Dendritic cell treated with granulocyte-macrophage colony-stimulating factor and Interleukin-4, amounts not matched to agents 40 ng/mL and 50 ng/mL, for 4 days (primary cell): ENCODE results near the gene APMAP.

Experiments
- H3K27ac Mint-ChIP-seq: one replicate; pipeline ENCODE4 v1.8.0; 2022; ENCODE audit warnings: mild to moderate bottlenecking, mixed read lengths
- H3K27me3 Mint-ChIP-seq: one replicate; pipeline ENCODE4 v1.8.0; 2022; ENCODE audit warnings: mild to moderate bottlenecking, mixed read lengths
- H3K36me3 Mint-ChIP-seq: one replicate; pipeline ENCODE4 v1.8.0; 2022; ENCODE audit warnings: low read depth, mixed read lengths
- H3K4me1 Mint-ChIP-seq: one replicate; pipeline ENCODE4 v1.8.0; 2022; ENCODE audit warnings: low read depth, mixed read lengths
- H3K4me3 Mint-ChIP-seq: one replicate; pipeline ENCODE4 v1.8.0; 2022; ENCODE audit warnings: mild to moderate bottlenecking, moderate library complexity, mixed read lengths
- H3K9me3 Mint-ChIP-seq: one replicate; pipeline ENCODE4 v1.8.0; 2022; ENCODE audit warnings: mixed read lengths
- intact Hi-C: fragments of 100-400 bp; cut with micrococcal nuclease; formaldehyde crosslinking; loops from one replicate; pipeline ENCODE4 v1.15.0; 2022

APMAP gene

DNA sequence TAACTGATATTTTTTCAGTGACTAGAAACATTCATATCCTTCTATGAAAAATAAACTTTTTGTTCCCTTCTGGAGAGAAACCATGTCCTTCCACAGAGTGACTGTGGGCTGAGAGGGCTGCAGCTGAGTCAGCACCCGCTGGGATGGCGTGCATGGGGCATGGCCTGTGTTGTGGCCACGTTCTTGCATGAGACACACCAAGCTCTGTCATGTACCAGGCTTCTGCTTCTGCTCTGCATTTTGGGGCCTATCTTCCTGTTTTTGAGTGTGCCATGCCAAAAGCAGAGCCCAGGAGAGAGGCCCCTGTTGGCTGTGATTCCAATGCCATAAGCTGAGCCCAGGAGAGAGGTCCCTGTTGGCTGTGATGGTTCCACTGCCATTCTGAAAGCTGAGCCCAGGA, 10.8 kb downstream of the APMAP start:
- peak overlapping the region; percentile 85 for H3K27ac Mint-ChIP-seq
- H3K9me3 Mint-ChIP-seq, result peaks cover 11% of the 10 kb centered on the region
- intact Hi-C loops, result loop anchor here (2.0 kb wide), 1 partner anchor 425 kb away; the partner anchor contains the start of gene GINS1
- H3K4me1 Mint-ChIP-seq, result peaks cover 81% of the 10 kb centered on the region
- peaks cover 87% of the 10 kb centered on the region for H3K36me3 Mint-ChIP-seq
- no peaks in the 10 kb centered on the region for H3K27me3 Mint-ChIP-seq
- peak overlapping the region; percentile 13 for H3K4me3 Mint-ChIP-seq

DNA sequence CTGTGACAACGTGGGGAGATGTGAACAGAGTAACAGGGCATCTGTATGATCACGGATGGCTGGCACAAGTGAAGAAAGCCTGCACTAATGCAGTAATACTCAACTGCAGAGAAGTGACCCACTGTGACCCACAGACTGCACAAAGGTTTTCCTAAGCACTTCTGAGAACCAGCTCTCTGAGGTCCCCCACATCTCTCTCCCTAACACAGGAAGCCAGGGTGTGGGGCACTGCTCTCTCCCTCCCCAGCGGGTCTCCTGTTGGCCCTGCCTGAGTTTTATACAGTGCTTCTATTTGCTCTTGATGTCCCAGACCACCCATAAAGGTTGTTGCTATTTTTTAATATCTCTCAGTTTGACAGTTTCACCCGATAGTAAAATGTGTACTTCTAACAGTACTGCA, 11.3 kb downstream of the APMAP start:
- Mint-ChIP-seq H3K4me1 (peaks cover 76% of the 10 kb centered on the region), H3K36me3 (peaks cover 87% of the 10 kb centered on the region), H3K27ac (peak overlapping the region; percentile 85), H3K27me3 (no peaks in the 10 kb centered on the region), H3K9me3 (peaks cover 16% of the 10 kb centered on the region), H3K4me3 (peak overlapping the region; percentile 13)
- intact Hi-C loops, result loop anchor here (2.0 kb wide), 1 partner anchor 426 kb away; the partner anchor contains the start of gene GINS1

DNA sequence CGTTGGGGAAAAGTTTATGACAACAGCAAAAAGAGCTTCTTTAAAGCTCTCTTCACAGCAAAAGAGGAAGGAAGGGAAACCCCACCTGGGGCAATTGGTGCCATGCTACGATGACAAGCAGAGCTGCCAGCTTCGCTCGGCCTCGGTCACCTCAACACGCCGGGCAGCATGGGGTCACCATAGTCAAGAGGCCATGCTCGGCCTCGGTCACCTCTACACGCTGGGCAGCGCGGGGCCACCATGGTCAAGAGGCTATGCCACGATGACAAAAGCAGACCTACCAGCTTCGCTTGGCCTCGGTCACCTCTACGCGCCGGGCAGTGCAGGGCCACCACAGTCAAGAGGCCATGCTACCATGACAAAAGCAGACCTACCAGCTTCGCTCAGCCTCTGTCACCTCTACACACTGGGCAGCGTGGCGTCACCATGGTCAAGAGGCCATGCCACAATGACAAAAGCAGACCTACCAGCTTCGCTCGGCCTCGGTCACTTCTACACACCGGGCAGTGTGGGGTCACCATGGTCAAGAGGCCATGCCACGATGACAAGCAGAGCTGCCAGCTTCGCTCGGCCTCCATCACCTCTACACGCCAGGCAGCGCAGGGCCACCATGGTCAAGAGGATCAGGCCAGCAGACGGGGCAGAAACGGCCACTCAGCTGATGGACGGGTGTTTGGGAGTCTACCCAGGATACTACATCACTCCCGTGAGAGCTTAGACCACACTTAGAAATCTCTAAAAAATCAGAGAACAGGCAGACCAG, 12.1 kb downstream of the APMAP start:
- no peaks in the 10 kb centered on the region for H3K27me3 Mint-ChIP-seq
- peaks cover 20% of the 10 kb centered on the region for H3K9me3 Mint-ChIP-seq
- no peak overlapping the region for H3K4me3 Mint-ChIP-seq
- H3K36me3 Mint-ChIP-seq, result peaks cover 87% of the 10 kb centered on the region
- intact Hi-C loops, result loop anchor here (2.0 kb wide), 1 partner anchor 426 kb away; the partner anchor contains the start of gene GINS1
- peaks cover 68% of the 10 kb centered on the region for H3K4me1 Mint-ChIP-seq
- peak overlapping the region; percentile 85 for H3K27ac Mint-ChIP-seq

DNA sequence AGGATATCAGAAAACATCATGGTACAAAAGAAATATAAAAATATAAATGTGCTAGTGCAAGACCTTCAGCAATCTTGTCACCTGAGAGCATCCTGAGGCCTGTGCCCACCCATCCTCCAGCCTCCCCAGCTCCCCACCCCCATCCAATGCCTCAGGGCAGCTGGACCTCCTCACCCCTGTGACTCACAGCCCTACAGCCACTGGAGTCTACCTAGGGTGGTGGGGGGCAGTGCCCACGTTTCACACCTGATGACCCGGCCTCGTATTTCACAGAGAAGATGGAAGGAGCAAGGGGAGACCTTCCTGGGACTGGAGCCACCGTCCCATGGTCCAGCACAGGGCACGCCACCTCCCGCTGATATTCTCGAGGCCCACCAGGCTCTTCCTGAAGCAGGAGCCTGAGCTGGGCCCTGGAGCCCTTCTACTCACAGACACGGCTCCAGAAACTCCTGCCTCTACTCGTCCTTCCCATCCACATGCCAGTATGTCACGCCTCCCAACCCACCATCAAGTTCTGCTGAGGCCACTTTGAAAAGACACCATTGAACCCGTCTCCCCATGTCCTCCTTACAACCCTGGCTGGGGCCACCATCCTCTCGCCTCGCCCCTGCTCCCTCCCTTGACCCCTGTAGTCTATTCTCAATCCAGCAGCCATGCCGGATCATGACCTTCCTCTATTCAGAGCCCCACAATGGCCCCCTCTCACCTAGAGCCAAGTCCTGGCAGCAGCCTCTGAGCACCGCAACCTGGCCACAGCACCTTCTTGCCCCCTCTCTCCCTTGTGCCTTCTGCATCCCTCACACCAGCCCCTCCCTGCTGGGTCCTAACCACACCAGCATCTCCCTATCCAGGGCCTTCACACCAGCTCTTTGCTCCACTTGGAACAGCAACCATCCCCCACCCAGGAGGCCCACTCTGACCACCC, 13.3 kb downstream of the APMAP start:
- no peak overlapping the region for H3K4me3 Mint-ChIP-seq
- peaks cover 20% of the 10 kb centered on the region for H3K9me3 Mint-ChIP-seq
- peaks cover 97% of the 10 kb centered on the region for H3K36me3 Mint-ChIP-seq
- peak overlapping the region; percentile 85 for H3K27ac Mint-ChIP-seq
- intact Hi-C loops, result no loop called here
- no peaks in the 10 kb centered on the region for H3K27me3 Mint-ChIP-seq
- peaks cover 61% of the 10 kb centered on the region for H3K4me1 Mint-ChIP-seq

DNA sequence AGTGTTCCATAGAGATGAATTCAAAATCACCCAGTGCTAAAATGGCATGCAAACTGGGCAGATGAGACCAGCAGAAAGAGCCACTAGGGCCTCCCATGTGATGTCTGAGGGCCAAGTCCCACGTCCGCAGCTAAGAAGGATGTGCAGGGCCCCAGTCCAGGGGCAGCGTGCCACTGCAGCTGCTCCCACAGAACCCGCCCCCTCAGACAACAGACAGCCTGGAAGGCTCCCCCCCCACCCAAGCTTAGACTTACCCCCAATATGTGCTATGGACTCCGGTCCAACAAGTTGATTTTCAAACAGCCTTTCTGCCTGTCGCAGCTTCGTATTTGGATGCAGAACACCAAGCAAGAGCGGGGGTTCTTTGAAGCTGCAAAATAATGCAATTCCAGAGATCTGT, 14.0 kb downstream of the APMAP start:
- Mint-ChIP-seq H3K4me1 (peaks cover 60% of the 10 kb centered on the region), H3K36me3 (peaks cover 100% of the 10 kb centered on the region), H3K27ac (no peak overlapping the region), H3K4me3 (no peak overlapping the region), H3K9me3 (peaks cover 20% of the 10 kb centered on the region), H3K27me3 (no peaks in the 10 kb centered on the region)
- intact Hi-C loops, result no loop called here

DNA sequence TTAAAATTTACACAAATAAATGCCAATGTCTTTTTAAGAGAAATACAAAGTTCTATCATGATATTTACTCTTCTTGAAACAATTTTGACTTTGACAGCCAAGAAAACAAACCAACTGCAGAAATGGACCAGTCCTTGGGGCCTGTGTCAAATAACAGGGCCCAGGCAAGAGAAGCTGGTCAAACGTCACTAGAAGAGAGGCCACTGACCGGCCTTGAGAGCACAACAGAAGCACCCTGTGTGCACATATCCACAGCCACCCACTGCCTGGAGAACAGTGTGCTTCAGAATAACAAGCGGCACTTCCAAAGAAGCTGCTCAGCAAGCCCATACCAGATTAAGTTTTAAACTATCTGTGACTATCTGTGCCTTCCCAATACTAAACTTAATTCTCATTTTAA, 14.8 kb downstream of the APMAP start:
- intact Hi-C loops, result no loop called here
- Mint-ChIP-seq H3K27ac (no peak overlapping the region), H3K4me1 (peaks cover 59% of the 10 kb centered on the region), H3K36me3 (peaks cover 100% of the 10 kb centered on the region), H3K27me3 (no peaks in the 10 kb centered on the region), H3K4me3 (no peak overlapping the region), H3K9me3 (peaks cover 20% of the 10 kb centered on the region)

DNA sequence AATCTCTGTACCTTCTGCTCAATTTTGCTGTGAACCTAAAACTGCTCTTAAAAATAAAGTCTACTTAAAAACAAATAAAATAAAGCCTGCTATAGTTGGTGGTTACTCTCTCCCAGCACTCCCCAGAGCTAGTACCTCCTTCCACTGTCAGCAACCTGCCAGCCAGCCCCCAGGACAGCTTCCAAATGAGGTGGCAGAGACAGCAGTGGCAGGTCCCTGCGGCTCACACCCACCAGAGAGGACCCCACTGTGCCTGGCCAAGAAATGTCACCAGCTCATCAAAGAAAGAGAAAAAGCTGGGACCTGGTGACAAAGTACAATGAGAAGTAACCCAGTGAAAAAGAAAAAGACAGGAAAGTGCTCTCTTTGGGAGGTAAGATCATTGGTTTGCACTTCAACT, 15.2 kb downstream of the APMAP start:
- intact Hi-C loops, result no loop called here
- H3K4me3 Mint-ChIP-seq, result no peak overlapping the region
- peaks cover 59% of the 10 kb centered on the region for H3K4me1 Mint-ChIP-seq
- H3K27ac Mint-ChIP-seq, result no peak overlapping the region
- H3K9me3 Mint-ChIP-seq, result peaks cover 20% of the 10 kb centered on the region
- H3K36me3 Mint-ChIP-seq, result peaks cover 100% of the 10 kb centered on the region
- H3K27me3 Mint-ChIP-seq, result no peaks in the 10 kb centered on the region

DNA sequence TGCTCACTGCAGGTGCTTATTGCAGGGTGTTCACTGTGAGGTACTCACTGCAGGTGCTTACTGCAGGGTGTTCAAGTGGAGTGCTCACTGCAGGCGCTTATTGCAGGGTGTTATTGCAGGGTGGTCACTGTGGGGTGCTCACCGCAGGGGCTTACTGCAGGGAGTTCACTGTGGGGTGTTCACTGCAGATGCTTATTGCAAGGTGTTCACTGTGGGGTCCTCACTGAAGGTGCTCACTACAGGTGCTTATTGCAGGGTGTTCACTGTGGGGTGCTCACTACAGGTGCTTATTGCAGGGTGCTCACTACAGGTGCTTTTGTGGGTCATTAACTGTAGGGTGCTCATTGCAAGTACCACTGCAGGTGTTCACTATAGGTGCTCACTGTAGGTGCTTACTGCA, 20.2 kb downstream of the APMAP start:
- Mint-ChIP-seq H3K9me3 (peaks cover 10% of the 10 kb centered on the region), H3K27me3 (no peaks in the 10 kb centered on the region), H3K4me3 (no peak overlapping the region), H3K4me1 (peaks cover 53% of the 10 kb centered on the region), H3K27ac (no peak overlapping the region), H3K36me3 (peaks cover 99% of the 10 kb centered on the region)
- intact Hi-C loops, result no loop called here

DNA sequence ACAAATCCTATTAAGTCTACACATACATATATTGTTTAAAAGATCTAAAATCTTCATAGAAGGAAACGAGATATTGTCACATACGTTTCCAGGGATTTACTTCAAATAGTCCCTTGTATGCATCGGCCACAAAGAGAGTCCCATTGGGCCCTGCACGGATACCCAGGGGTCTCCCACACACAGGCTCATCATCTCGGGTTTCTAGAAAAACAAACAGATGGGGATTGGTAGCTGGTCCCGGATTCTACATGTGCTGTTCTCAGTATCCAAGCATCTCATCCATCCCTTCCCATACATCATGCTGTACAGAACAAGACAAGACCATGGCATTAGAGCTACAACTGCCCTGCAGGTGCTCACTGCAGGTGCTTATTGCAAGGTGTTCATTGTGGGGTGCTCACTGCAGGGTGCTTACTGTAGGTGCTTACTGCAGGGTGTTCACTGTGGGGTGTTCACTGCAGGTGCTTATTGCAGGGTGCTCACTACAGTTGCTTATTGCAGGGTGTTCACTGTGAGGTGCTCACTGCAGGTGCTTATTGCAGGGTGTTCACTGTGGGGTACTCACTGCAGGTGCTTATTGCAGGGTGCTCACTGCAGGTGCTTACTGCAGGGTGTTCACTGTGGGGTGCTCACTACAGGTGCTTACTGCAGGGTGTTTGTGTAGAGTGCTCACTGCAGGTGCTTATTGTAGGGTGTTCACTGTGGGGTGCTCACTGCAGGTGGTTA, 21.0 kb downstream of the APMAP start:
- peaks cover 99% of the 10 kb centered on the region for H3K36me3 Mint-ChIP-seq
- no peak overlapping the region for H3K4me3 Mint-ChIP-seq
- H3K27ac Mint-ChIP-seq, result peak overlapping the region; percentile 83

DNA sequence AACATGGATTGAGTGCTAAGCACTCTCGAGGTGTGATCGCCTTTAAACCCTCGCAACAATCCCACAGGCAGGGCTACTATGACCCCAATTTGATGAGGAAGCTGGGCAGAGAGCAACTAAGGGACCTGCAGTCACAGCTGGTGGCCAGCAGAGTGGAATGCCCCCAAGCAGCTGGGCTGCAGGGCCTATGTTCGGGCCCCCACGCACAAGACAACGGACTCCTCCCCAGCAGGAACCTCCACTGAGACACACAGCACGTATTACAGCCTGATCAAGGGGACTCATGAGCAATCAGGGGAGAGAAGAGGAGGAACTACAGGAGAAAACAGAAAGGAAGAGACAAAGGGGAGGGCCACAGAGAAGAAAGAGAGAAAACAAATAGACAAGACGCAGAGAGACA, 21.8 kb downstream of the APMAP start:
- Mint-ChIP-seq H3K27ac (peak overlapping the region; percentile 83), H3K4me3 (peak overlapping the region; percentile 30), H3K27me3 (no peaks in the 10 kb centered on the region), H3K9me3 (no peaks in the 10 kb centered on the region), H3K4me1 (peaks cover 51% of the 10 kb centered on the region), H3K36me3 (peaks cover 99% of the 10 kb centered on the region)
- intact Hi-C loops, result no loop called here

More for the DNA sequence above, 21.0 kb downstream of the APMAP start:
- Mint-ChIP-seq H3K27me3 (no peaks in the 10 kb centered on the region), H3K9me3 (peaks cover 7% of the 10 kb centered on the region), H3K4me1 (peaks cover 51% of the 10 kb centered on the region)
- intact Hi-C loops, result no loop called here

DNA sequence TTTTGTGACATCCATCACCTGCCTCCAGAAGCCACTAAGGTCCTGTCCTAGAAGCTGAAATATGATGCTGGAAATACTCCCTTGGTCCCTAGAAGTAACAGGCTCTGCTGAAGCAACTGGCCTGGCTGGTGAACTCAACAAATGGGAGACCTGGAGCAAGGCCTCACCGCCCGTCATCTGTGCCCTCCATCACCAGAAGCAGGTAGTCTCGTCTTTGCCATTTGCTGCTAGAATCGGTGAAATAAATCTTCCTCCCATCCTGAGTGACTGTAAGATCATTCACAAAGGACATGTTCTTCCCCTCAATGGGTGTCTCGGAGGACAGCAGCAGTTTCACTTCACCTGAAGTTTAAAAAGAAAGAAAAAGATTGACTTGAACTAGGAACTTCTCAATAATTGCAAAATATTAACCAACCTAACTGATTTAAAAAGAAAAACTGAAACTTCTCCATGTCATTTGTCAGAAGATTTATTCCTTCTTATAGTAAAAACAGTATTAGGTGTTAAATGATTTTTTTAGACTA, 22.5 kb downstream of the APMAP start:
- intact Hi-C loops, result no loop called here
- peaks cover 99% of the 10 kb centered on the region for H3K36me3 Mint-ChIP-seq
- peaks cover 51% of the 10 kb centered on the region for H3K4me1 Mint-ChIP-seq
- H3K27me3 Mint-ChIP-seq, result no peaks in the 10 kb centered on the region
- no peak overlapping the region for H3K27ac Mint-ChIP-seq
- no peak overlapping the region for H3K4me3 Mint-ChIP-seq
- no peaks in the 10 kb centered on the region for H3K9me3 Mint-ChIP-seq

DNA sequence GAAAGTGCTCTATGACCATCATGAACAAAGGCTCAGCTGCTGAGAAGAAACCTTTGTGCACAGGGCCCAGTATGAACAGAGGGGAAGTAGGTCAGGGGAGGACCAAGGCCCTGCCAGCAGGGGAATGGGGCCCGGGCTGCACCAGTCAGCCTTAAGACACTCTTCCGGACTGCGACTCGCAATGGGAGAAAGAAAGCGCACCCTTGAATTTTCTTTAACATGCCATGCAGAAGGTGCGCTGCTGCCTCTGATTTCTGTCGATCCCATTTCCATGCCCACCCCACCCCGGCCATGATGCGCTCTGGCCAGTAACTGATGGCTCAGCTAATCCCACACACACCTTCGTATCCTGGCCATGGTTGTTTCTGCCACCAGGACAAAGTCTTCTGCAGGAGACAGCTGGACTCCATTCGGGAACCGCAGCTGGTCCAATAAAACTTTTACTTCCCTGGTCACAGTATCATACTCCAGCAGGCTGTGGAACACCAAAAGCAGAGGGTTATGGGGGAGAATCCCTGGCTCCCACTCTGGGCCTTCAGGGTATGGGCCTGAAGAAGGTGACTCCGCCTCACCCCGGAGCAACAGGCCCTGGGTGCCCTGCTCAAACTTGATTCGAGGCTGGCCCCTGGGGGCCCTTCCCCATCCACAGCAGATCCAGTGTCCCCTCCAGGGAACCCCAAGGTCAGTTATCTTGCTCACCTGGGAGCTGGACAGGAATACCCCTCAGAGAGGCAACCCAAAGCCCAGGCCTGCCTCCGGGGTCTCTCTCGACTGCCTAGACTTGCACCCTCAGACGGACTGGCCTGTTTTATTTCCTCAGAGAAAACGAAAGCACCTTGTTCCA, 23.1 kb downstream of the APMAP start:
- H3K9me3 Mint-ChIP-seq, result no peaks in the 10 kb centered on the region
- peaks cover 99% of the 10 kb centered on the region for H3K36me3 Mint-ChIP-seq
- no peak overlapping the region for H3K27ac Mint-ChIP-seq
- H3K4me3 Mint-ChIP-seq, result no peak overlapping the region
- H3K27me3 Mint-ChIP-seq, result no peaks in the 10 kb centered on the region
- H3K4me1 Mint-ChIP-seq, result peaks cover 47% of the 10 kb centered on the region
- intact Hi-C loops, result no loop called here
